ENCODE measurements around the gene RAB30.

DNA sequence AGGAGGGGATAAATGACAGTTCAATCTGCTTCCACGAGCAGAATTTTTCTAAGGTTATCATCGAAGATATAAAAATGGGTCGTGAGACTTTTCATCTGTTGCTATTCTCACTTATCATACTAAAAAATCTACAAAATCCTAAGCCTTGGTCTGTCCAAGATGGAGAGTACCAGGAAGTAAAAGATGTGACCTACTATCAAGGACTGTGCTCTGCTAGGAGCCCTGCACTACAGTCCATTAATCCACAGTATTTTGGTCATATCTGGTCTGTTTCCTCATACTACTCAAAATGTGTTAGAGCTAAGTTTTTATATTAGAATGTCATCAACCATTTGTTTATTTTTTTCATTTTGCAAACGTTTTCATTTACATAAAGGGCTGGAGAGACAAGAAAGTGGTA, 90.8 kb downstream of the RAB30 start:
- TF ChIP-seq EZH2 (IDR thresholded peaks at IDR 0.05; ENCODE audit: borderline replicate concordance, low read length) (no peak), CTCF (conservative IDR thresholded peaks at IDR 0.05 in 1 of 2, IDR thresholded peaks at IDR 0.05 in 1 of 2; ENCODE audit: extremely low read depth in 1 of 2, insufficient read depth in 1 of 2, low read depth in 1 of 2, low read length in 2 of 2) (no peak)

Measured in mammary epithelial cell (primary cell).